Choroid plexus epithelial cell (primary cell): ENCODE data around the gene PAWR.
"Not testable (repeated sequence)": the region's sequence is repeated elsewhere in the genome, so short reads cannot be mapped to it uniquely, and the experiment has no call there.

ENCODE experiments used
- DNase-seq: peaks from one replicate; pipeline ENCODE4 v3.0.0-alpha.2; 2010; ENCODE audit warnings: low read depth
- H3K4me3 ChIP-seq: 2 replicates; pipeline ENCODE4 v1.5.1; 2011; ENCODE audit warnings: low read depth, mild to moderate bottlenecking, control low read depth, low read length, moderate library complexity
- TF ChIP-seq, protein P1 (sequence below): conservative IDR thresholded peaks from 2 replicates; pipeline ENCODE4 v1.5.1; 2011; ENCODE audit warnings: low read depth, mild to moderate bottlenecking, control low read depth, inconsistent platforms, low read length, moderate library complexity

The PAWR gene

DNA sequence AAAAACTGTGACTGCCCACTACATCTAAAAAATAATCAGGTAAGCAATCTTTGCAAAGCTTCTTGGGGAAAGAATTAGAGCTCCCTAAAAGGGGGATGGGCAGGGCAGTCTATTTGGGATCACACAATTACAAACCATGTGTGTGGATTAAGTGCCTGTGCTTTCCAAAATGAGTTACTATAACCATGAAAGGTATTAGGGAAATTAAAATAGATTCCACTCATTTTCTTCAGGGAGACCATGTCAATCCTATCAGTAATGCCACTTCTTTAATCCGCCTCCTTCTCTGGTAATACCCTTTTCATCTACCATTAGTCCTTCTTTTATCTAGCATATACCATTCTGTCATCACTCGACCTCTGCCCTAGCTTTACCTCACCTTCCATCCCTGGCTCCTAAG, 53.7 kb downstream of the PAWR start:
- no peak overlapping the region for H3K4me3 ChIP-seq
- no peak for DNase-seq
- TF ChIP-seq, protein P1, sequence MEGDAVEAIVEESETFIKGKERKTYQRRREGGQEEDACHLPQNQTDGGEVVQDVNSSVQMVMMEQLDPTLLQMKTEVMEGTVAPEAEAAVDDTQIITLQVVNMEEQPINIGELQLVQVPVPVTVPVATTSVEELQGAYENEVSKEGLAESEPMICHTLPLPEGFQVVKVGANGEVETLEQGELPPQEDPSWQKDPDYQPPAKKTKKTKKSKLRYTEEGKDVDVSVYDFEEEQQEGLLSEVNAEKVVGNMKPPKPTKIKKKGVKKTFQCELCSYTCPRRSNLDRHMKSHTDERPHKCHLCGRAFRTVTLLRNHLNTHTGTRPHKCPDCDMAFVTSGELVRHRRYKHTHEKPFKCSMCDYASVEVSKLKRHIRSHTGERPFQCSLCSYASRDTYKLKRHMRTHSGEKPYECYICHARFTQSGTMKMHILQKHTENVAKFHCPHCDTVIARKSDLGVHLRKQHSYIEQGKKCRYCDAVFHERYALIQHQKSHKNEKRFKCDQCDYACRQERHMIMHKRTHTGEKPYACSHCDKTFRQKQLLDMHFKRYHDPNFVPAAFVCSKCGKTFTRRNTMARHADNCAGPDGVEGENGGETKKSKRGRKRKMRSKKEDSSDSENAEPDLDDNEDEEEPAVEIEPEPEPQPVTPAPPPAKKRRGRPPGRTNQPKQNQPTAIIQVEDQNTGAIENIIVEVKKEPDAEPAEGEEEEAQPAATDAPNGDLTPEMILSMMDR: no peak

GRCh38 chr12:79635676-79636075, 55.1 kb downstream of the PAWR start:
- peak; percentile 64 for DNase-seq
- TF ChIP-seq, protein P1: no peak
- H3K4me3 ChIP-seq: no peak overlapping the region

- TF ChIP-seq, protein P1: no peak
- peak; percentile 55 for DNase-seq
- H3K4me3 ChIP-seq: no peak overlapping the region
These were observed 55.8 kb downstream of the PAWR start for GRCh38 chr12:79634957-79635471.

- DNase-seq: no peak
- H3K4me3 ChIP-seq: no peak overlapping the region
- TF ChIP-seq, protein P1: no peak
These were observed 61.2 kb downstream of the PAWR start for GRCh38 chr12:79629561-79629960.

DNA sequence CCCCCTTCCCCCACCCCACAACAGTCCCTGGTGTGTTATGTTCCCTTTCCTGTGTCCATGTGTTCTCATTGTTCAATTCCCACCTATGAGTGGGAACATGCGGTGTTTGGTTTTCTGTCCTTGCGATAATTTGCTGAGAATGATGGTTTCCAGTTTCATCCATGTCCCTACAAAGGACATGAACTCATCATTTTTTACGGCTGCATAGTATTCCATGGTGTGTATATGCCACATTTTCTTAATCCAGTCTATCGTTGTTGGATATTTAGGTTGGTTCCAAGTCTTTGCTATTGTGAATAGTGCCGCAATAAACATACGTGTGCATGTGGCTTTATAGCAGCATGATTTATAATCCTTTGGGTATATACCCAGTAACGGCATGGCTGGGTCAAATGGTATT, 64.0 kb downstream of the PAWR start:
- not testable (repeated sequence) for H3K4me3 ChIP-seq, DNase-seq

GRCh38 chr12:79624378-79624777, 66.4 kb downstream of the PAWR start:
- TF ChIP-seq, protein P1: no peak
- no peak for DNase-seq
- H3K4me3 ChIP-seq: no peak overlapping the region

DNA sequence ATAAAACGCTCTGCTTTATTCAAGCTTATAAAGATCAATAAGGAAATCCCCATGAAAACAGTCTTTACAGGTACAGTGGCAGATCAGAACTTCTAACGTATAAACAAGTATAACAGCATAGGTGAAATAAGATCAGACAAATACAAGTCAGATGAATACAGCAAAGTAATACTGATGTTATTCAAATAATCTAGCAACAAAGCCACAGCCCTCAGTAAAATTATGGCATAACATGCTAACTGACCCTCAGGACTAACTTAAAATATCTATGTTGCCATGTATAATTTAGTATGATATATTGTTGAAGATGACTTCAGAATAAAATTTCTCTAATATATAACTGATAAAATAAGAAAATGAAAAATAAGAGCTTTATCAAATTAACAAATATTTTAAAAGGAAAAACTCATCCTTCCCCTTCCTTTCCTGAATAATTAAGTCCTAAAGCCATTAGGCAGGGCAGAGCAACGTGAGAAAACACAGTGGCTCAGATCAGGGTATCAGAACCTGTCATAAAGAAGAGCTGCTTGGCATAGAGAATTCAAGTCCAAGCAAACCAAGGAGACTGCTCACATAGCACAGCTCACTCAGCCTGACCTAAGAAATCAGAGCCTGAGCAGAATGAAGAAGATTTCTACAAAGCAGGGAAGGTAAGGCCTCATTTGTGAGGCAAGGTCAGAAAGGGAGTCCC, 70.7 kb downstream of the PAWR start:
- TF ChIP-seq, protein P1: no peak
- DNase-seq: no peak
- H3K4me3 ChIP-seq: no peak overlapping the region
